GM08714 (cell line): Measurements from ENCODE around the gene ASPSCR1.

Experiments used
- H3K4me3 ChIP-seq: fragments of 200-500 bp; sonication (Bioruptor generic); 2 replicates; pipeline ENCODE4 v1.5.1; 2014; ENCODE audit warnings: mild to moderate bottlenecking, low read length, inconsistent platforms
- ZNF274 ChIP-seq: IDR thresholded peaks from 2 replicates; pipeline ENCODE4 v1.6.1; 2012; ENCODE audit warnings: mild to moderate bottlenecking, low read depth, low read length

Gene ASPSCR1

GRCh38 chr17:82062076-82062983, 84.9 kb downstream of the ASPSCR1 start:
- H3K4me3 ChIP-seq = no peak overlapping the region
- TF ChIP-seq ZNF274 = no peak

GRCh38 chr17:82062984-82063368, 85.5 kb downstream of the ASPSCR1 start:
- no peak overlapping the region for H3K4me3 ChIP-seq
- TF ChIP-seq ZNF274 = no peak

GRCh38 chr17:82063424-82064415, 86.3 kb downstream of the ASPSCR1 start:
- TF ChIP-seq ZNF274 = no peak

DNA sequence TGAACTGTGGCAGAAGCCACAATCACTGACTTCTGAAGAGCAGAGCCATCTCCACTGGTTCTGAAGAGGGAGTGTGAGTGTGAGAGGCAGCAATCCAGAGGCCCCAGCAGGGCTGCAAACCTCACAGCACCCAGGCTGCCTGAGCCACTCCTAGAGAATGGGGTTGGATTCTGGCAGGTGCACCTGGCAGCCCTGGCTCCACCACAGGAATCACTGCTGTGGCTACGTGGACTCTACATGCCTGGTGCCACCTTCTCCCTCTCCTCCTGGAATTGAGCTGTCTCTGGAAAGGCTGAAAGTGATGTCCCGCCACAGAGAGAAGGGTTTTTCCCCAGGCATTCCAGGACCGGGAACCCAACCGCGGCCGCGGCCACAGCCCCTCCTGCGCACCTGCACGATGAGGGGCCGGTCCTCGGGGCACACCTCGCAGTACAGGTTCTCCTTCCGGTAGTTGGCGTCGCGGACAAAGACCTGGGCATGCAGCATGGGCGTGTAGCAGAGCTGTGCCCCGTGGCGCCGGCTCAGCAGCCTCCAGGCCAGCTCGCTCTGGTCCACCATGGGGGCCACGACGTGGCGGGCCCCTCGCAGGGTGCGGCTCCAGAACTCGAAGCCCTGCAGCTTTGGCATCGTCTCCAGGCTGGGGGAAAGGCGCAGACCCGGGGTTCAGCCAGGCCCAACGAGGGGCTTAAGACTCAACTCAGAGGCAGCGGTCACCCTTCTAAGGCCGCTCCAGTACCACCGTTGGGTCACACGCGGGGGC, 87.2 kb downstream of the ASPSCR1 start:
- TF ChIP-seq ZNF274 = no peak
- peak overlapping the region; percentile 91 for H3K4me3 ChIP-seq

More at GRCh38 chr17:82063424-82064415, 86.3 kb downstream of the ASPSCR1 start:
- H3K4me3 ChIP-seq = no peak overlapping the region; the same call in 1 of the 2 replicates

DNA sequence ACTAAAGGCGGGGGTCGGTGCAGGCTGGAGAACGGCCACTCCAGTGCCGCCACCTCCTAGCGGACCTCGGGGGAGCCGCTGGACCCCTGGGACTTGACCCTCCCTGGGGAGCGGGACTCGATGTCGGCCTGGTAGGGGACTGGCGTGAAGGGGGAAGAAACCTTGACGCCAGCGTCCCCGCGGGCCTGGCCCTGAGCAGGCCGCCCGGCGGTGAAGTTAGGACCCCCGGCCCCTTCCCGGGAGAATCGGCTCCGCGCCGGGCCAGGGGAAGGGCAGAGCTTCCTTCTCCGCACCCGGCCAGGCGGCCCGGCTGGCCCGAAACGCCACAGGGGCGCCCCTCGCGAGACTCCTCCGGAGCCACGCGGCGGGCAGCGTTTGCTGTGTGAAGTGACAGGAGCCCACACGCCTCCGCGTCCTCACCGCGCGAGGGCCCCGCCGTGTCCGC, 87.8 kb downstream of the ASPSCR1 start:
- no peak for TF ChIP-seq ZNF274

DNA sequence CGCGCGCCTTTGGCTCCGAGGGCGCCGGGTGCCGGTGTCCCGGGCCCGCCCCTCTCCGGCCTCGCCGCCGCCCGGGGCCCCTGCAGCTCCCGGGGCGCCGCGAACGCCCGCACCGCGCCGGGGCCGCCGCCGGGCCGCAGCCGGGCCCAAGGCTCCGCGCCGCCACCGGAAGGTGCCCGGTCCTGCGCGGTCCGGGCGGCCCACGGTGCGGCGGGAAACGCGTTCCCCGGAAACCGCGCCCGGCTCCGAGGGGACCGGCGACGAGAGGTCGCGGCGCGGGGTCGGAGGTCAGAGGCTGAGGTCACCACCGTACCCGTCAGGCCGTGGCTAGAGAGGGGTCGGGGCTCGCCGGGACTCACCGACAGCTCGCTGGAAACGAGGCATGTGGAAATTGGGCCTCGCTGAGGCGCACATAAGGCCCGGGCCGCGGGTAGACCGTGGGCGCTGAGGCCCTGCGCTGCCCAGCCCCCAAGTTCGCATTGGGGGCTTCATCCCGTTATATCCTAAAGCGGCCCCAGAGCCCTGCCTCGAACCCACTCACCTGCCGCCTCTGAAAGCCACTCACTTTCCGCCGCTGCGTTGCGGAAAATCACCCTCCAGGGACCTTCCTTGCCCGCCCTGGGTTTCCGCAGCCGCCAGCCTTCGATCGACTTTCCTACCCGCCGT, 88.3 kb downstream of the ASPSCR1 start, which contains the start of gene DUS1L:
Gene DUS1L (minus strand): TSS at position 167 of the 666 bp plus-strand sequence. CDS start 745 bp downstream, outside the sequence.
- H3K4me3 ChIP-seq = peak within 1 kb of the TSS; percentile 91
- TF ChIP-seq ZNF274 = no peak

More for the DNA sequence above, 87.8 kb downstream of the ASPSCR1 start:
- H3K4me3 ChIP-seq = peak overlapping the region; percentile 91
